Ecto neural progenitor cell (in vitro differentiated cells): Measurements from ENCODE around the gene CES2.
"Not testable (repeated sequence)": the region's sequence is repeated elsewhere in the genome, so short reads cannot be mapped to it uniquely, and the experiment has no call there.

Experiments used
- DNase-seq: peaks from one replicate; pipeline ENCODE4 v3.0.0-alpha.2; 2018; ENCODE audit warnings: low spot score

Gene CES2

DNA sequence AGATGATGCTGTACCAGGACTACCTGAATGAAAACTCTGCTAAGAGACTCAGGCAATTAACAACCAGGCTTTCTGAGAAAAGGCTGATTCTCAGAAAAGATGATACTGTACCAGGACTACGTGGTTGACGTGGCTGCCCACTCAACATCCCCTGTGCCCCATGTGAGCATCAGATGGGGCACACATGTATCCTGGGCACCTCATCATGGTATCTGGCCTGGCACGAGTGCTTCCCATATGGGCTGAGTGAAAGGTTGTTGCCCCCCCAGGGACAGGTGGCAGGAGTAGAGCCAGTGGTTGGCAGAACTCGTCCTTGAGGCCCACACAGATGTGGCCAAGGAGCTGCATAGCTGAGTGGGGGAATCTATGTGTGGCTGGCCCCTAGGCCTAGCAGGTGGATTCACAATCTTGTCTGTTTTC lies 49.6 kb downstream of the CES2 start:
- DNase-seq = no peak

DNA sequence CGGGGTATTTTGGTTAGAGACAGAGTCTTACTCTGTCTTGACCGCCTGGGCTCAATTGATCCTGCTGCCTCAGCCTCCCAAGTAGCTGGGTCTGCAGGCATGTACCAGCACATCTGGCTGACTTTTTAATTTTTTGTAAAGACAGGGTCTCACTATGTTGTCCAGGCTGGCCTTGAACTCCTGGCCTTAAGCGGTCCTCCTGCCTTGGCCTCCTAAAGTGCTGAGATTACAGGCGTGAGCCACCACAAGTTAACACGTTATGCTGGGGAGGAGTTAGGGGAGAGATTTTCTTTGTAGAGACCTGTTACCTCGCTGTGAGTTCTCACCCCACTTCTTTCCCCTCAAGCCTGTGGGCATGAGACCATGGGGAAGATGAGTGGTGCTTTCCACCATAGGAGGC lies 51.2 kb downstream of the CES2 start:
- no peak for DNase-seq

DNA sequence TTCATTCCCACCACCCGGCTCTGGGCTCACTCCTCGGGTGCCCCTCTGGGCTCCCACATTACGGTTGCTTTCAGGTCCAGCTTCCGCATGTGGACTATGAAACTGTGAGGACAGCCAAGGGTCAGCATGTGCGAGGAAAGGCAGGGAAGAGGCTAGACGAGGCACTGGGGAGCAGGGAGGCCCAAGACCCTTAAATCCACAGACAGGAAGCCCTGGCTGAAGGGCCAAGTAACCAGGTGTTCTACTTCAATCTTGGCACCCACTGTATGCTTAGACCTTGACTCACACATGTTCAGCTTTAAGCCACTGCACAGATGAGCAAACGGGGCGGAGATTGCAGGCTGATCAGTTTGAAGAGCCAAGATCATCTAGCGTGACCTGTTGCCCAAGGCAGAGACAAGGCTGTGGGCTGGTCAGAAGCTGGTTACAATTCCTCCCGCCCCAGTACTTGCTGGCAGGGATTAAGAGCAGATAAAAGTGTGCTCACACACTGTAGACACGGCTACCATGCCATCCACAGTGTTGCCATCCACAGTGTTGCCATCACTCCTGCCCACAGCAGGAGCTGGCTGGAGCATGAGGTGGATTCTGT lies 53.0 kb downstream of the CES2 start, which contains the start of gene CES4A:
CES4A (plus strand) TSS at position 393 of the 592 bp plus-strand sequence; CDS start at position 577, 184 bp downstream.
- no peak for DNase-seq

DNA sequence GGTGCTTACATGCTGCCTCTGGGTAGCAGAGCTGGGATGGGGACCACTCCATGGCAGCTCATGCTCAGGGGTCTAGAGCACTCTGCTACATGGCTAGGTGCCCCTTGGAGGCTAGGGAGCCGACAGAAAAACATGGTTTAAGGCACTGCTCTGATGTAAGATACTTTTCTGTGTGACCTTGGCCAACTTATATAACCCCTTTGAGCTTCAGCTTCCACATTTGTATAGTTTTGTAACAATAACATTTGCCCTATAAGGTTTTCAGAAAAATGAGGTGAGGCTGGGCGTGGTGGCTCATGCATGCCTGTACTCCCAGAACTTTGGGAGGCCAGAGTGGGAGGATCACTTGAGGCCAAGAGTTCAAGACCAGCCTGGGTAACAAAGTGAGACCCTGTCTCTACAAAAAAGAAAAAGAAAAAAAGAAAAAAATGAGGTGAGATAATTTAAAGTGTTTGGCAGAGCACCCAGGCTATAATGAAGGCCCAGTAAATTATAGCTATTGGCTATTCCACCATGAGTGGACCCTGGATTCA lies 56.3 kb downstream of the CES2 start:
- no peak for DNase-seq

DNA sequence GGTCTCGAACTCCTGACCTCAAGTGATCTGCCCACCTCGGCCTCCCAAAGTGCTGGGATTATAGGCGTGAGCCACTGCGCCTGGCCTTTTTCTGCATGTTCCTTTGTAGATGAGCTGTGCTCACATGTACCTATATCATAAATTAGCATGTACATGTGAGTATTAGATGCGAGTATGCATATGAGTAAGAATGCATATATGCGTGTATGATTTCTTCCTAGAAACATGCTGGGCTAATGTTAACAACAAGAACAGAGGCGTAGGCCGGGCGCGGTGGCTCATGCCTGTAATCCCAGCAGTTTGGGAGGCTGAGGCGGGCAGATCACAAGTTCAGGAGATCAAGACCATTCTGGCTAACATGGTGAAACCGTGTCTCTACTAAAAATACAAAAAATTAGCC lies 58.2 kb downstream of the CES2 start:
- not testable (repeated sequence) for DNase-seq
